Stimulated activated CD8-positive, alpha-beta memory T cell treated with anti-CD3 and anti-CD28 coated beads, Interleukin-4, amount 100 ng/mL, for 1 hour (primary cell): Measurements from ENCODE around the gene FETUB.

Experiments used
- DNase-seq, 2 donors: peaks; one replicate each; pipeline ENCODE4 v3.0.0-alpha.2; 2020; ENCODE audit warnings: low read depth in 2 of 2, low spot score in 1 of 2

FETUB gene

GRCh38 chr3:186635532-186635931 is 4.7 kb upstream of the FETUB start:
- DNase-seq: no peak

- no peak for DNase-seq
Observed at GRCh38 chr3:186636536-186636935, 3.7 kb upstream of the FETUB start.

GRCh38 chr3:186637686-186638085 is 2.5 kb upstream of the FETUB start:
- no peak for DNase-seq

- no peak for DNase-seq
Observed at GRCh38 chr3:186638259-186638658, 1.9 kb upstream of the FETUB start.

GRCh38 chr3:186640473-186640818 is 247 bp downstream of the FETUB start:
- no peak for DNase-seq

GRCh38 chr3:186640929-186641328 is 730 bp downstream of the FETUB start:
- no peak for DNase-seq

- DNase-seq: no peak
Observed at GRCh38 chr3:186642014-186642413, 1.8 kb downstream of the FETUB start.

GRCh38 chr3:186643493-186643892 is 3.3 kb downstream of the FETUB start:
- DNase-seq: no peak

GRCh38 chr3:186644683-186645082 is 4.5 kb downstream of the FETUB start:
- no peak for DNase-seq

GRCh38 chr3:186646106-186646505 is 5.9 kb downstream of the FETUB start:
- DNase-seq: no peak

- DNase-seq: no peak
Observed at GRCh38 chr3:186646841-186647240, 6.6 kb downstream of the FETUB start.

GRCh38 chr3:186648851-186649250 is 8.7 kb downstream of the FETUB start:
- DNase-seq: no peak

GRCh38 chr3:186651678-186652215 is 11.5 kb downstream of the FETUB start:
- no peak for DNase-seq

- DNase-seq: no peak
Observed at GRCh38 chr3:186653080-186653707, 13.0 kb downstream of the FETUB start.

- no peak for DNase-seq
Observed at GRCh38 chr3:186653984-186654383, 13.8 kb downstream of the FETUB start.

- no peak for DNase-seq
Observed at GRCh38 chr3:186663361-186664118, 23.3 kb downstream of the FETUB start.

- no peak for DNase-seq
Observed at GRCh38 chr3:186664119-186664495, 23.9 kb downstream of the FETUB start.

GRCh38 chr3:186664506-186664905 is 24.3 kb downstream of the FETUB start:
- no peak for DNase-seq

GRCh38 chr3:186665625-186666188 is 25.5 kb downstream of the FETUB start, which contains the start of gene HRG:
Gene HRG (plus strand): TSS chr3:186666014. CDS start chr3:186666032, 18 bp downstream.
- no peak for DNase-seq

GRCh38 chr3:186668426-186668825 is 28.2 kb downstream of the FETUB start:
- DNase-seq: no peak

- DNase-seq: no peak
Observed at GRCh38 chr3:186669378-186670084, 29.3 kb downstream of the FETUB start.

GRCh38 chr3:186670155-186670554 is 30.0 kb downstream of the FETUB start:
- no peak for DNase-seq
